K562 (cell line): ENCODE data around the gene IL4I1. TPM values are rescaled to one million over a fixed set of nuclear protein-coding genes. Genes with fewer than 3 reads are reported as not detected.

Source experiments
- ARNT ChIP-seq, 2 experiments: fragments of 450-650 bp; IDR thresholded peaks; 2 replicates each; pipeline ENCODE4 v1.6.1; 2016; ENCODE audit warnings: mild to moderate bottlenecking in 1 of 2
- BCOR ChIP-seq: fragments of 450-650 bp; IDR thresholded peaks from 2 replicates; pipeline ENCODE4 v1.6.1; 2016
- CBX8 ChIP-seq: fragments of 200-600 bp; sonication (generic); IDR thresholded peaks from 2 replicates; pipeline ENCODE4 v1.6.1; 2012; ENCODE audit warnings: borderline replicate concordance, mixed run types, low read depth, mild to moderate bottlenecking, moderate library complexity, mixed read lengths, low read length, control low read depth, inconsistent platforms; ENCODE audit not compliant: poor library complexity, severe bottlenecking; ENCODE audit errors: extremely low read depth
- DNMT1 ChIP-seq: fragments of 450-650 bp; IDR thresholded peaks from 2 replicates; pipeline ENCODE4 v1.6.1; 2016; ENCODE audit warnings: antibody characterized with exemption, mild to moderate bottlenecking
- EHMT2 ChIP-seq: fragments of 450-650 bp; IDR thresholded peaks from 2 replicates; pipeline ENCODE4 v1.6.1; 2018; ENCODE audit warnings: antibody characterized with exemption
- ELF4 ChIP-seq: fragments of 450-650 bp; formaldehyde crosslinking; IDR thresholded peaks from 2 replicates; pipeline ENCODE4 v1.4.0; 2022; ENCODE audit warnings: missing genetic modification characterization
- ETV6 ChIP-seq, 3 experiments: fragments of 150-350 bp in 1 of 3; sonication (generic) in 1 of 3; formaldehyde crosslinking in 1 of 3; IDR thresholded peaks; 2 replicates each; pipeline versions ENCODE4 v1.6.1 to v1.8.0; 2014 to 2022; ENCODE audit warnings: borderline replicate concordance in 2 of 3, low read depth in 2 of 3, antibody characterized with exemption in 1 of 3, low read length in 1 of 3, mild to moderate bottlenecking in 1 of 3, missing genetic modification reagents in 1 of 3
- HBP1 ChIP-seq: fragments of 450-650 bp; formaldehyde crosslinking; IDR thresholded peaks from 2 replicates; pipeline ENCODE4 v1.4.0; 2022; ENCODE audit warnings: missing genetic modification characterization
- HDGF ChIP-seq: fragments of 450-650 bp; IDR thresholded peaks from 2 replicates; pipeline ENCODE4 v1.6.1; 2016
- IRF9 ChIP-seq: fragments of 450-650 bp; IDR thresholded peaks from 2 replicates; pipeline ENCODE4 v1.6.1; 2016; ENCODE audit warnings: missing biosample characterization, missing genetic modification characterization
- KLF13 ChIP-seq: fragments of 450-650 bp; IDR thresholded peaks from 2 replicates; pipeline ENCODE4 v1.6.1; 2016; ENCODE audit warnings: missing genetic modification characterization, low read depth, mild to moderate bottlenecking, missing compliant biosample characterization, moderate library complexity, borderline replicate concordance
- LARP7 ChIP-seq: fragments of 450-650 bp; IDR thresholded peaks from 2 replicates; pipeline ENCODE4 v1.6.1; 2016
- MAX ChIP-seq: sonication (generic); formaldehyde crosslinking; IDR thresholded peaks from 2 replicates; pipeline ENCODE4 v1.9.0; 2022; ENCODE audit warnings: mild to moderate bottlenecking, missing genetic modification reagents
- NCOA1 ChIP-seq: fragments of 450-650 bp; IDR thresholded peaks from 2 replicates; pipeline ENCODE4 v1.6.1; 2016; ENCODE audit warnings: low read depth
- SMAD3 ChIP-seq: fragments of 450-650 bp; formaldehyde crosslinking; conservative IDR thresholded peaks from 2 replicates; pipeline ENCODE4 v1.4.0; 2020; ENCODE audit warnings: mild to moderate bottlenecking
- TSC22D4 ChIP-seq: fragments of 450-650 bp; IDR thresholded peaks from 2 replicates; pipeline ENCODE4 v1.6.1; 2016; ENCODE audit warnings: missing genetic modification characterization, missing biosample characterization, control low read depth
- ZNF699 ChIP-seq: fragments of 250-450 bp; sonication (Bioruptor Pico); IDR thresholded peaks from 2 replicates; pipeline ENCODE4 v1.8.0; 2021; ENCODE audit warnings: mild to moderate bottlenecking, moderate library complexity; ENCODE audit not compliant: insufficient replicate concordance
- ZNF766 ChIP-seq: fragments of 200-800 bp; sonication (Bioruptor generic); conservative IDR thresholded peaks from 2 replicates; pipeline ENCODE4 v1.6.1; 2016; ENCODE audit warnings: missing genetic modification characterization, missing compliant biosample characterization
- polyA plus RNA-seq, 8 experiments: library from polyadenylated mRNA; depleted of rRNA in 4 of 8; stranded (reverse) in 5 of 8; unstranded in 3 of 8; fragments of >200 nt; fragmentation: Nextera tagmentation in 2 of 8; fragmentation: Illumina TruSeq in 1 of 8; extraction: Ambion mirVana in 2 of 8; extraction: Trizol in 1 of 8; gene quantifications; 2 replicates each; pipeline versions ENCODE4 v1.2.1 to v1.2.3, GENCODE V29; 2011 to 2014; ENCODE audit warnings: inconsistent platforms in 1 of 8, missing spikeins in 1 of 8
- total RNA-seq, 7 experiments: library from RNA; depleted of rRNA in 6 of 7; stranded (reverse); fragments of >200 nt in 6 of 7; fragmentation: Illumina TruSeq in 2 of 7; extraction: Trizol in 2 of 7; gene quantifications; 2 replicates each; pipeline versions ENCODE4 v1.2.1 to v1.2.3, GENCODE V29; 2011 to 2021; ENCODE audit warnings: low replicate concordance in 1 of 7
- TF ChIP-seq, protein P1 (sequence below): fragments of 250-450 bp; sonication (Bioruptor Pico); IDR thresholded peaks from 2 replicates; pipeline ENCODE4 v1.8.0; 2021; ENCODE audit warnings: moderate library complexity, mild to moderate bottlenecking, inconsistent platforms
- TF ChIP-seq, protein P2 (sequence below), 2 experiments: fragments of 450-650 bp; IDR thresholded peaks; 2 replicates each; pipeline ENCODE4 v1.6.1; 2018; ENCODE audit warnings: mild to moderate bottlenecking in 2 of 2, low read depth in 1 of 2; ENCODE audit not compliant: partially characterized antibody in 2 of 2

The IL4I1 gene
- total and polyA plus RNA-seq, 9 of the 15 experiments (the other 6 are each of a cell fraction or from before 2014, with no cell fraction given), result 0.06 to 0.95 (median 0.43) TPM; not detected in 2

DNA sequence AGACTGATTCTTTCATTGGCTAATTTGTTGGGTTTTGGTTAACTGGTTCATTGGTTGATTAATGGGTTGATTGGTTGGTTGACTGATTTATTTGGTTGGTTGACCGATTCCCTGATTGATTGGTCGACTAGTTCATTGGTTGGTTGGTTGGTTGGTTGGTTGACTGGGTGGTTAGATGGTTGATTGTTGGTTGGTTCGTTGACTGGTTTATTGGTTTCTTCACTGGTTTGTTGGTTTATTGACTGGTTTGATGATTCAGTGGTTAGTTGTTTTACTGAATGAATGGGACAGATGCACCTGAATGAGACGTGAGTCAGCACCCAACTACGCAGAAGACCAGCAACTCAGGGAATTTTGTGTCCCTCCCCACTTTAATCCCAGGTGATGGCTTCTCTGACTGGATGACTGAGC, 35.4 kb upstream of the IL4I1 start (continued):
- TF ChIP-seq CBX8 (no peak), IRF9 (tag) (peak; percentile 18; the same call in 1 of the 2 replicates), ZNF766 (CRISPR knock-in tag) (no peak), LARP7 (peak; percentile 70; the same call in 1 of the 2 replicates), ETV6 (IDR thresholded peaks at IDR 0.05; ENCODE audit: borderline replicate concordance in 1 of 2, low read depth in 2 of 2, low read length in 1 of 2) (no peak), ETV6 (CRISPR knock-in tag; IDR thresholded peaks at IDR 0.05; ENCODE audit: borderline replicate concordance) (no peak), TSC22D4 (tag) (peak; percentile 75; the same call in 1 of the 2 replicates), DNMT1 (0 out of 2 replicates have a peak, but pooled peaks have one; percentile 32), NCOA1 (no peak), ZNF699 (CRISPR knock-in tag) (no peak), ARNT (IDR thresholded peaks at IDR 0.05) (peak in 1 of 2 experiments; percentile 46; a peak in 1 of 4 replicates), KLF13 (no peak), ELF4 (CRISPR knock-in tag) (peak; percentile 98), SMAD3 (CRISPR knock-in tag) (peak; percentile 18; the same call in 1 of the 2 replicates), HDGF (no peak), HBP1 (CRISPR knock-in tag) (peak; percentile 95), MAX (no peak), EHMT2 (0 out of 2 replicates have a peak, but pooled peaks have one; percentile 44), BCOR (no peak)
- TF ChIP-seq, protein P1, sequence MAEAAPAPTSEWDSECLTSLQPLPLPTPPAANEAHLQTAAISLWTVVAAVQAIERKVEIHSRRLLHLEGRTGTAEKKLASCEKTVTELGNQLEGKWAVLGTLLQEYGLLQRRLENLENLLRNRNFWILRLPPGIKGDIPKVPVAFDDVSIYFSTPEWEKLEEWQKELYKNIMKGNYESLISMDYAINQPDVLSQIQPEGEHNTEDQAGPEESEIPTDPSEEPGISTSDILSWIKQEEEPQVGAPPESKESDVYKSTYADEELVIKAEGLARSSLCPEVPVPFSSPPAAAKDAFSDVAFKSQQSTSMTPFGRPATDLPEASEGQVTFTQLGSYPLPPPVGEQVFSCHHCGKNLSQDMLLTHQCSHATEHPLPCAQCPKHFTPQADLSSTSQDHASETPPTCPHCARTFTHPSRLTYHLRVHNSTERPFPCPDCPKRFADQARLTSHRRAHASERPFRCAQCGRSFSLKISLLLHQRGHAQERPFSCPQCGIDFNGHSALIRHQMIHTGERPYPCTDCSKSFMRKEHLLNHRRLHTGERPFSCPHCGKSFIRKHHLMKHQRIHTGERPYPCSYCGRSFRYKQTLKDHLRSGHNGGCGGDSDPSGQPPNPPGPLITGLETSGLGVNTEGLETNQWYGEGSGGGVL, result no peak
- TF ChIP-seq, protein P2, sequence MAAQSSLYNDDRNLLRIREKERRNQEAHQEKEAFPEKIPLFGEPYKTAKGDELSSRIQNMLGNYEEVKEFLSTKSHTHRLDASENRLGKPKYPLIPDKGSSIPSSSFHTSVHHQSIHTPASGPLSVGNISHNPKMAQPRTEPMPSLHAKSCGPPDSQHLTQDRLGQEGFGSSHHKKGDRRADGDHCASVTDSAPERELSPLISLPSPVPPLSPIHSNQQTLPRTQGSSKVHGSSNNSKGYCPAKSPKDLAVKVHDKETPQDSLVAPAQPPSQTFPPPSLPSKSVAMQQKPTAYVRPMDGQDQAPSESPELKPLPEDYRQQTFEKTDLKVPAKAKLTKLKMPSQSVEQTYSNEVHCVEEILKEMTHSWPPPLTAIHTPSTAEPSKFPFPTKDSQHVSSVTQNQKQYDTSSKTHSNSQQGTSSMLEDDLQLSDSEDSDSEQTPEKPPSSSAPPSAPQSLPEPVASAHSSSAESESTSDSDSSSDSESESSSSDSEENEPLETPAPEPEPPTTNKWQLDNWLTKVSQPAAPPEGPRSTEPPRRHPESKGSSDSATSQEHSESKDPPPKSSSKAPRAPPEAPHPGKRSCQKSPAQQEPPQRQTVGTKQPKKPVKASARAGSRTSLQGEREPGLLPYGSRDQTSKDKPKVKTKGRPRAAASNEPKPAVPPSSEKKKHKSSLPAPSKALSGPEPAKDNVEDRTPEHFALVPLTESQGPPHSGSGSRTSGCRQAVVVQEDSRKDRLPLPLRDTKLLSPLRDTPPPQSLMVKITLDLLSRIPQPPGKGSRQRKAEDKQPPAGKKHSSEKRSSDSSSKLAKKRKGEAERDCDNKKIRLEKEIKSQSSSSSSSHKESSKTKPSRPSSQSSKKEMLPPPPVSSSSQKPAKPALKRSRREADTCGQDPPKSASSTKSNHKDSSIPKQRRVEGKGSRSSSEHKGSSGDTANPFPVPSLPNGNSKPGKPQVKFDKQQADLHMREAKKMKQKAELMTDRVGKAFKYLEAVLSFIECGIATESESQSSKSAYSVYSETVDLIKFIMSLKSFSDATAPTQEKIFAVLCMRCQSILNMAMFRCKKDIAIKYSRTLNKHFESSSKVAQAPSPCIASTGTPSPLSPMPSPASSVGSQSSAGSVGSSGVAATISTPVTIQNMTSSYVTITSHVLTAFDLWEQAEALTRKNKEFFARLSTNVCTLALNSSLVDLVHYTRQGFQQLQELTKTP (IDR thresholded peaks at IDR 0.05; ENCODE audit: low read depth in 1 of 2, partially characterized antibody in 2 of 2), result peak in 1 of 2 experiments; percentile 49
